Stimulated activated CD4-positive, alpha-beta T cell treated with anti-CD3 and anti-CD28 coated beads, Interleukin-15, amount 100 ng/mL, for 1 hour (primary cell): ENCODE data around the gene TNPO3.
"Not testable (repeated sequence)": the region's sequence is repeated elsewhere in the genome, so short reads cannot be mapped to it uniquely, and the experiment has no call there.

Source experiments
- DNase-seq, 2 donors: peaks; one replicate each; pipeline ENCODE4 v3.0.0-alpha.2; 2020; ENCODE audit warnings: low read depth in 1 of 2, low spot score in 1 of 2

Gene TNPO3

DNA sequence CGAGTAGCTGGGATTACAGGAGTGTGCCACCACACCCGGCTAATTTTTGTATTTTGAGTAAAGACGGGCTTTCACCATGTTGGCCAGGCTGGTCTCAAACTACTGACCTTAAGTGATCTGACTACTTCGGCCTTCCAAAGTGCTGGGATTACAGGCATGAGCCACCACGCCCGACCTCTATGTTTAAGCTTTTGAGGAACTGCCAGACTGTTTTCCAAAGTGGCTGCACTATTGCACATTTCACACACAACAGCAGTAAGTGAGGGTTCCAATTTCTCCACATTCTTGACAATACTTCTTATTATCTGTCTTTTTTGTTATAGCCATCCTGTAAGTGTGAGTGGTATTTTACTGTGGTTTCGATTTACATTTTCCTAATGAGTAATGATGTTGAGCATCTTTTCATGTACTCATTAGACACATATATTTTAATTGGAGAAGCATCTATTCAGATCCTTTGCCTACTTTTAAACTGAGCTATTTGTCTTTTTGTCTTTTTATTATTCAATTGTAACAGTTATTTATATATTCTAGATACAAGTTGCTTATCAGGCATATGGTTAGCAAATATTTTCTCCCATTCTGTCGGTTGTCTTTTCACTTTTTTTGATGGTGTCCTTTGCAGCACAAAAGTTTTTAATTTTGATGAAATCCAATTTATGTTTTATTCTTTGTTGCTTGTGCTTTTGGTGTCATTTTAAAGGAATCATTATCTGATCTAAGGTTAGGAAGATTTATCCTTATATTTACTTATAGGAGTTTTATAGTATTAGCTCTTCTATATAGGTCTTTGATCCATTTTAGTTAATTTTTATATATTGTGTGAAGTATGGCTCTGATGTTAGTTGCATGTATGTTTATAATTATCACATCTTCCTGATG is 130.0 kb downstream of the TNPO3 start:
- DNase-seq = no peak

DNA sequence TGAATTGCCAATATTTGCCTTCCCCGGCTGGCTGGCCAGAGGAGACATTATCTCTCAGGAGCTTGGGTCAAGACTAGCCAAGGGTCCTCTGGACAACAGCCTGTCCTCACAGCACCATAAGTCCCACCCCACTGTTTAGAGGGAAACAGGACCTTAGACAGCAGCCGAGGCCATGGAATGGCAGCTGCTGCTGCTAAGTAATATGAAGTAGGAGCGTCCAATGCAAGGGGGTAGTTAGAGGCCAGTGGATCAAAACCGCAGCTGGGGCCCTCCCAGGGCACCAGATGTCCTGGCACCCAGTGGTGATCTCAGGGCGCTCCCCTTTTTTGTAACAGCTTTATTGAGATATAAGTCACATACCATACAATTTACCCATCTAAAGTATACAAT is 131.5 kb downstream of the TNPO3 start:
- DNase-seq = no peak

DNA sequence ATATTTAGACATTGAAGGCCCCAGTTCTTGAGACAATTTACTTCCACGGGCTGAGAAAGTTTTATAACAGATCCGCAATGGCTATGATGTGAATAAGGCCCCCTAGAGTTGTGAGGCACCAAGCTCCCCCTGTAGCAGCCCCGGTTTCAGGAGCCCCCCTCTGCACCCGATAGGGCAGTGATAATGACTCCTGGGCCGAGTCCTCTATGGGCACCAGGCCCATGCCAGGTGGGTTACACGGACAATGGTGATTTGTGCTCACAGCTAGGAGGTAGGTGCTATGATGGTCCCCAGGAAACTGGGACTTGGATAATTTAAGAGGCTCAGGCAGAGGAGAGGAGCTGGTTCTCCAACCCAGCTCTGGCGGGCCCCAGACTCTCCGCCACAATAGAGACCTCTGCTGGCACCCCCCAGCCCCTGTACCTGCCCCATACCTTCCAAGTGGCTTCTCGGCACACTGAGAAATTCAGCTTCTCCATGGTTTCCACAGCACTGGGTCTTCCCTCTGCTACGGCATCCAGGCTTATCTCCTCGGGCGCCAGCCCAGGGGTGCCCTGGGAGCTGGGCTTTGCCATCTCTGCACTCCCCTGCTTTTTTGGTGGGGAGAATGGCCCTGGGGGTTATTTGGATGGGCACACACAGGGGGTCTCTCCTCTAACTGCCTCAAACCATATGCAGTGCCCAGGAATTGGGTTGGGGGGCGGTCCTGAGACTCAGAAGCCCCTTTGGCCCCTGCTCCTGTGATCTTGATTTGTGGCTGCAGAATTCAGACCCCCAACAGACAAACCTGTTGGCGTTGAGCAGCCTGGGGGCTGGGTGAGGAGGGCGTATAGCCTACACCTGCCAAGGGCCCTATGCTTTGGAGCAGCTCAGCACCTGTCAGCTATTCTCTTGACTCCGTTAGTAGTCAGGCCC is 132.2 kb downstream of the TNPO3 start:
- no peak for DNase-seq

DNA sequence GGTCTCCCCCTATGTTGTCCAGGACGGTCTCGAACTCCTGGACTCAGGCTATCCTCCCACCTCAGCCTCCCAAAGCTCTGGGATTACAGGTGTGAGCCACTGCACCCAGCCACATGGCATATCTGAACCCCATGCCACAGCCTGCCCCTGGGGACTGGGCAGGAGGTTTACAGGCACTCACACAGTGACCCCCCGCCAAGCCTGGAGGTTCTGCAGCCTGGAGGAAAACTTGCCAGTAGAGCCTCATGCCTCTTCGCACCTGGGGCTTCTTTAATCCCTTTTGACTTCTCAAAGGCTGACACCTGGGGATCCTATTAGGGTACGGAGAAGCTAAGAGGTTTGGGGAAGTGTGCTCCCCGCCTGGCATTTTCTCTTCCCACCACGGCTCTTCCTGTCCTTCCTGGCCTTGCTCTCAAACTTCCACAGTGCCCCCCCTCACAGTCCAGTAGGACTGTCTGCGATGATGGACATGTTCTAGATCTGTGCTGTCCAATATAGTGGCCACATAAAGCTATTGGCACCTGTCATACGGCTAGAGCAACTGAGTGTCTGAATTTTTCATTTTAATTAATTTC is 133.0 kb downstream of the TNPO3 start:
- no peak for DNase-seq

DNA sequence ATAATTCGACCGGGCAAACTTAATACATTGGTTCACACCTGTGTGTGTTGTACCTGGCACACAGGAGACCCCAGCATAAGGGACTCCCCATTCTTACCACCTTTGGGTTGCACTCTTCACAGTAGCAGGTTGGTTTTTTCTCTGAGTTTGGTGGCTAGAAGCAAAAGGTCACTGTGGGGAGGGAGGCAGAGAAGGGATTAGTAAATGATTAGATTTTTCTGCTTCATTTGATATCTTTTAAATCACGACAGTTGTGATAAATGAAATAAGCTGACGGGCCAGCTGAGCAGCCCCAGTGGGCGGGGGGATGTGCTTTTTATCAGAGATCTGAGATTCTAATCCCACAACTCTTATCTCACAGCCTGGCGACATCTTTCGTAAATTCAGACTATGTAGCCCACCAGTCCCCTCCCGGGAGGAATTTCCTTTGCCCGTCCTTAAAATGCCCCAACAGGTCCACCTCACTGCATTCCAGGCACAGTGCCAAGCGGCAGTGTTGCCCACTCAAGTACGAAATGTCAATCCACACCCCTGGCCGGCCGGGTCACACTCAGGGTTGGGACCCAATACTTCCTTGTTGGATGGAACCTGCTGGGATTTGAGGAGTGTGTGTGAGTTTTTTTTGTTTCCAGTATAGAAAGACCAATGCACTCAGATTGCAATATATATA is 133.9 kb downstream of the TNPO3 start:
- DNase-seq = no peak

DNA sequence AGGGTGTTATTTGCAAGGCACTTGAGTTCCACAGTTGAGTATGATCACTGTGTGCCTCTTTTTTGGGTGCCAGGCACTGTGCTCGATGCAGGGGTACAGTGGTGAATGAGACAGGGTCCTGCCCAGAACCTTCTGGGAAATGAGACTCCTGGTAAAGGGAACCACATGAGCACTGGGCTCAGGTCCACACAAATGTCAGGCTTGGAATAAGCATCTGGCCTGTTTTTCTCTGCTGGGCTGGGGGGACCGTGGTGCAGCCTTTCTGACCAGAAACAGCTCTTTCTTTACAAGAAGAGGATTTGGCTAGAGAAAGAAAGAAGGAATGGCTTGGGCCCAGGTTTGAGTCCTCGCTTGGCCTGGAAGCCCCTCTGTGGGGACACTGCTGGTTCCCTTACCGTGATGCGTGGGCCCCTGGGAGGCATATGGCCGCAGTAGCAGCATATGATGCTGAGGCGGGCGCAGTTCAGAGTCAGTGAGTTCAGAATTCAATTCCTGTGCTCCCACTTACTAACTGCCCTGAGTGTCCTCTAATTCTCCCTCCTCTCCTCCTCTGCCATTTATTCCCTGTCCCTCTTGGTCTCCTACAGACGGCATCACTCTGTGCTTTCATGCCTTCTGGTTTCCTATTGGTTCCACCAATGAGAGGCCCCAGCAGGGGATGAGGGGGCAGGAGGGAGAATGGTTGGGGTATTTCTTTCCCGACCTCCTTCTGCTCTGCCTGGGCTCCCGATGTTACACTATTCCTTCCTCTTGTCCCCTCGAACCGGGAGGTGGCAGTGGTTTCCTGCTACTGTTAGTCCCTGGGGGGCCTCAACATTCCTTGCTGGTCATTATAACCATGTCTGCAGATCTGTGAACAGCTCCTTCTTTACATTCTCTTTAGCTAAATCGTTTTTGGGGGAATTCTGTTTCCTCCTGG is 134.8 kb downstream of the TNPO3 start:
- DNase-seq = no peak

DNA sequence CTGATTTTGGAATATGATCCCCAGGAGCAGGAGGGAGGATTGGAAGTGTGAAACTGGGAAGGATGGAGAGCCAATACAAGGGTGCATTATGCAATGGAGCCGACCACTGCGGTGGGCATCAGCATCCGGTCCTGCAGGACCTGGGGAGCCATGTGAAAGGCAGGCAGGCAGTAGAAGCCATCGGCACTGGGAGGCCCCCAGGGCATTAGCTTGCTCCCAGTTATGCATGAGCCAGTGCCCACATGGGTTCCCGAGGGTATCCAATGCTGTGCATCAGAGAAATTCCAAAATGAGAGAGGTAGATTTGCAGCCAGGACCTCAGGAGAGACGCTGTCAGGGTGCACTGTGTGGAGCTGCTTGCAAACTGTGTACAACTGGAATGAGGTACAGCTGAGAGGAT is 135.7 kb downstream of the TNPO3 start:
- no peak for DNase-seq

DNA sequence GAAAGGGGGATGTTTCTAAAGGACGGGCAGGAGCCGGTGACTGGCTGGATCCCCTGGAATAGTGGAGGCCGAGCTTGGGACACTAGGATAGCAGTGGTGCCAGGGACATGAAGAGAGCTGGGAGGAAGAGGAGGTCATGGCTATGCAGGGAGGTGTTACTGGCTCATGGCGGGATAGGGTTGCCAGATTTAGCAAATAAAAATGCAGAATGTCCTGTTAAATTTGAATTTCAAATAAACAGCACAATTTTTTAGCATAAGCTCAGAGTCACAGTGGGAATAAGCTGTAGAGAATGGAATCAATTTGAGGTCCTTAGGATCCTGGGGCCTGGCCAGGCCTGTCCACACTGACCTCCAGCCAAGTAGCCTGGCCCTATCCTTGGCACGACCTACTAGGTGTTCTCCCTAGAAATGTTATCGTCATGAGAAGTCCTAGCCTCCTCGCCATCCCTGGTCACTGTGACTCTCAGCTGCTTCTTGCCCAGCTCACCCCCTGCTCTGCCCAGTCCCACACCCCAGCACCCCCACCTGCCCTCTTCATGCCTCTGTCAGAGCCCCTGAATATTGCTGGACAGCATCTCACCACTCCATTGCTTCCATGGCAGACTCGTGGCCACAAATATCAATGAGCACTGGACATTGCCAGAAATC is 136.8 kb downstream of the TNPO3 start:
- DNase-seq = no peak

DNA sequence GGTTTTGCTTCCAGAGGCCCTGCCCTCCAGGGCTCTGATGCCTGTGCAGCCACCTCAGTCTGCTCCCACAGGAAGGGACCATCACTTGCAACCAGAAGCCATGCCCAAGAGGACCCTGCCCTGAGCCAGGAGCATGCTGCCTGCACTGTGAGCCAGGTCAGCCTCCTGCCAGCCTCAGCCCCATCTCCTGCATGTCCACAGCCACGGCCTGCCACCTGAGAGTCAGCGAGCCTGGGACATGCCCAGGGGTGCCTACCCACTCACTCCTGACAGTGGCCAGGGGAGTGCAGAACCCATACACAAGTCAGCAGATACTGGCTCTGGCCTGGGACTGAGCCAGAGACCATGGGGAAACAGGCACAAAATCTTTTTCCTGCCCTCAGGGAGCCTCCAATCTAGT is 137.8 kb downstream of the TNPO3 start:
- no peak for DNase-seq

DNA sequence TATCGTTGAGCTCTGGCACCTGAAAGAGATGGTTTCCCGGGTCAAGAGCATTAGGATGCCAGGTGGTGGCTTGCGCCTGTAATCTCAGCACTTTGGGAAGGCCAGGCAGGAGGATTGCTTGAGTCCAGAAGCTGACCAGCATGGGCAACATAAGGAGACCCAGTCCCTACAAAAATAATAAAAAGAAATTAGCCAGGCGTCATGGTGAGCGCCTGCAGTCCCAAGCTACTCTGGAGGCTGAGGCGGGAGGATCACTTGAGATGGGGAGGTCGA is 138.3 kb downstream of the TNPO3 start:
- no peak for DNase-seq

DNA sequence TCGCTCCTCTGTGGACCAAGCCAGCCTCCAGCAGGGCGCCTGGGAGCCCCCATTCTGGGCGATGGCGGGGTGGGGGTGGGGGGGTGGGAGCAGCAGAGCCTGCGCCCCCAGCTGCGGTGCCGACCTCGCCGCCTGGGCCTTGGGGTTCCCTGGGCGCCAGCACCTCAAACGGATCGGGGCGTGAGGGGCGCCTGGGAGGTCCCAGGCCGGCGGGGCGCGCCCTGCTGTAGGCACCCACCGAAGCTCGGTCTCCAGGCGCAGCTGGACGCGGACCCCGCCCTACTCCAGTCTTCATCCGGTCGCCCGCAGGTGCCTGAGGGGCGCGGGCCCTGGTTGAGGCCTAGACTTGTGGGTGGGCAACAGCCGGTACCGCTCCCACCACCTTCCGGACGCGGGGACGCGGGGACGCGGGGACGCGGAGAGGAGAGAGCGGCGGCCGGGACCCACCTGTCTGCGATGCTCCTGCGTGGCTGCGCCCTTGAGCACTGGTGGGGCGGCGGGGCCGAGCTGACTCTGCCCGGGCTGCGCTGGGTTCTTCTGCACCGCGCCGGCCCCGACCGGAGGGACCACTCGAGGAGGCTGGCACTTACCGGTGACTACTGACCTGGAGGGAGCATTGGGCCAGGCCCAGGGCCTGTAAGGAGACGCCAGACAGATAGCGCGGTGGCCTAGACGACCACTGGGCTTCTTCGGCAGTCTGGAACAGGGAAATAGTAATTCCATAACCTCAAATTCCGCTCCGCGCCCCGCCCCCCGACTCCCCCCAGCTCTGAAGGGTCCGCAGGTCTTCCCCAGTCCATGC is 138.9 kb downstream of the TNPO3 start:
- no peak for DNase-seq

DNA sequence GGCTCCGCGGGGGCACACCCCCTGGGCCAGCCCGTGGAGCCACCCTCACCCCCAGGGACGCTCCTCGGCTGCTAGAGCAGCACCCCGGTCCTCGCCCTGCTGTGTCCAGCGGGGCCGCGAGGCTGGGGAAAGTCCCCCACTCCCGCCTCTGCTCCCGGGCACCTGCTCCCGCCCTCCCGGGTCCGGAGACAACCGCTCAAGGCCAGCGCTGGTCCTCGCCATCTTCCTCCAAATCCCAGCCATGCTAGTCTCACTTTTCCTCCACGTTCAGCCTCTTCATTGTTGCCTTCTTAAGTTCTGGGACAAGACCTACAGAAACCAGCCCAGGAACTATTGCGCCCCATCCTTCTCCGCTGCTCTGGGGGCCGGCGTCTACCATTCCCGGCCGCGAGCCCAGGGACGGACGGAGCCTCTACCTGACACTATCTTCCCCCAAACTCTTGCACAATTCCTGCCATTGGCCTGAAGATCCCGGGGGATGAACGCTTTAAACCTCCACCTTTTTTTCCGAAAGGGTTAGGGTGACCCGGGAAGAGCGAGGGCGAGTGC is 139.6 kb downstream of the TNPO3 start:
- no peak for DNase-seq

DNA sequence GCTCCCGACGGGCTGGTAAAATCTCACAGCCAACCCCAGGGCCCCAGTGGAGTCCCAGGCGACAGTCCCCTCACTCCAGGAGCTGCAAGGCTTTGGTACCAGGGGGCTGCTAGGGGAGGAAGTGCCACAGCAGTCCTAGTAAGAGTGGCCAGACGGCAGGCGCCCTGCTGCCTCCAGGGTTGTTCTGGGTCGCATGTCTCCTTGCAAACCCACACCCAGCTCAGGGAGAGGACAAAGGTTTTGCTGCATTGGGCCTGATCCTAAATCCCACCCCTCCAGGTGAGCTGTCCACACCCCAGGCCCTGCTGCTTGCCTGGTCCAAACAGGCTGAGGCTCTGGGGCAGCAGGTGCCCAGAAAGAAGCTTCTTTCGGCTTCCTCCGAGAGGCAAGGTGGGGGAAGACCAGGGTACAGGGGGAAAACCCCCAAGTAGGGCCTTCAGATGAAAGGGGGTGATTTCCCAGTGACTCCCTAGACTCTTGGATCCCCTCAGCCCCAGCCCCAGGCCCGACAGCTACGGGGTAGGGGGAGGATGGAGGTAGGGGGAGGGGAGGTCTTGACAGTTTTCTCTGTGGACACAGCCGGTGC is 140.3 kb downstream of the TNPO3 start:
- DNase-seq = no peak

DNA sequence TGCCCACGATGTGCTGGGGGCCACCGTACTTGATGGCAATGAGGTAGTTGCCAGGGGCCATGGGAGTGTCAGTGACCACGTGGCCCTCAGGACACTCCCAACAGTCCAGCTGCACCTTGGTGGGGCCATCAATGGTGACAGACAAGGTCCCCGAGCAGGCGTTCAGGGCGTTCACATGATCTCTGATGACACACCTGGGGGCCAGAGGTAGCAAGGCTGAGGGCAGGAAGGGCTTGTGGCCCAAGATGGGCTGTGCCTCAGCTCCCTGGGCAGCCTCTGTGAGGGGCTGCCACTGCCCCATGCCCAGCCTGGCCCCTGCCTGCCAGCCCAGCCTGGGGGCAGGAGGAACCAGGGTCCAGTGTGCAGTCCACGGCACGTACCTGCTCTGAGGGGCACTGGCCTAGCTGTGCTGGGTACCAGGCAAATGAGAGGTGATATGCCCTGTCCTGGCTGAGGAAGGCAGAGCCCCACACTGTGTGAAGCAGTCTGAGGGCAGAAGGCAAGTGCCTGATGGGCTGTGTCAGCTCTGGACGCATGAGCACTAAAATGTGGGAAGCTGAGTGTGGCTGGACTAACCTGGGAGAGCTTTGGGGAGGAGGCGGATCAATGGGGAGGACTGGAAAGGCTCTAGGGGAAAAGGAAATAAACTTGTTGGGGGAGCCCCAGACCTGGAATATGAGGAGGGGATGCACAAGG is 140.9 kb downstream of the TNPO3 start:
- DNase-seq = no peak

DNA sequence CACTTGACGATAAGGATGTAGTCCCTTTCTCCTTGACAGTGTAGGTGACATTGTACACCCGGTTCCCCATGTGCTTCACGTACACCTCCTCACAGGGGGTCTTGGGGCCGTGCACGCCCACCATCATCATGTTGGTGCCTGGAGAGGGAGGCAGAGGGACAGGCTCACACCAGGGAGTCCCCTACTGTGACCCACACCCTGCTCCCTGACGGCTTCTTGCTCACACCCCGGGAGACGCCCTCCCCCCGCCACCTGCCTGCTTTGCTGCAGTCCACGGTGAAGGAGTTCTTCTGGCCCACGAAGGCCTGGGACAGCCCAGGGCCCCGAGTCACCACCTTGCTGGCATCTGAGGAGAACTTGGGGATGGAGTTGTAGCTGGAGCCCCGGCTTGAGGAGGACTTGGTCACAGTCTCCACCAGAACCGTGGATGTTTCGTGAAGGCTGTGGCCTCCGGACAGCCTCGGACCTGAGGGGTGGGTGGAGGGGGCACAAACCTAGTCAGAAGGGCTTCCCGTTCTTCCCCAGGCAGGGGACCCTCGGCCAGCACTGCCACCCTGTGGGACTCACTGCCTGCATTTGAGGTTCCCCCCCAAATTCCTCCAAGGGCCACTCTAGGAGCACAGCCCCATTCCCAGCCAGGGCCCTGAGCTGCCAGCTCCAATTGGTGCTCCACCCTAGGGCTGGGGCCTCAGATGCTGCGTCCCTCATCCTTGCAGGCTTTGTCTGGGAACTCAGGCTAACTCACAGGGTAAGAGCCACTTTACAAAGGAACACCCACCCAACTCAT is 142.0 kb downstream of the TNPO3 start:
- DNase-seq = not testable (repeated sequence)

DNA sequence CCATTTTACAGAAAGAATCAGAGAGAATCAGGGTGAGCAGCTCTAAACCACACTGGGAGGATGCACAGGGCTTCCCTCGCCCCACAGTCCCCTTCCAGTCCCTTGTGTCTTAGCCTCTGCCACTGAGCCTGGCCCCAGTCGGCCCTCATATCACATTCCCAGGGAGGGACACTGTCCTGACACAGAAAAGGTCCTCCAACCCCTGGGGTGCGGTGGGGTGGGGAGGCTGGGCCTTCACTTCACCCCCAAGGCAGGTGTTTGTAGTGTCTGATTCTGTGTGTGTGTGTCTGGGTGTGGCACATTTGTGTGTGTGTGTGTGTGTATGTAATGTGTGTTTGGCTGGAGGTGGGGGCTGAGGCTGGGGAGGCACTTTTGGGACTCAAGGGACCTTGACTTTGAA is 142.6 kb downstream of the TNPO3 start:
- no peak for DNase-seq

DNA sequence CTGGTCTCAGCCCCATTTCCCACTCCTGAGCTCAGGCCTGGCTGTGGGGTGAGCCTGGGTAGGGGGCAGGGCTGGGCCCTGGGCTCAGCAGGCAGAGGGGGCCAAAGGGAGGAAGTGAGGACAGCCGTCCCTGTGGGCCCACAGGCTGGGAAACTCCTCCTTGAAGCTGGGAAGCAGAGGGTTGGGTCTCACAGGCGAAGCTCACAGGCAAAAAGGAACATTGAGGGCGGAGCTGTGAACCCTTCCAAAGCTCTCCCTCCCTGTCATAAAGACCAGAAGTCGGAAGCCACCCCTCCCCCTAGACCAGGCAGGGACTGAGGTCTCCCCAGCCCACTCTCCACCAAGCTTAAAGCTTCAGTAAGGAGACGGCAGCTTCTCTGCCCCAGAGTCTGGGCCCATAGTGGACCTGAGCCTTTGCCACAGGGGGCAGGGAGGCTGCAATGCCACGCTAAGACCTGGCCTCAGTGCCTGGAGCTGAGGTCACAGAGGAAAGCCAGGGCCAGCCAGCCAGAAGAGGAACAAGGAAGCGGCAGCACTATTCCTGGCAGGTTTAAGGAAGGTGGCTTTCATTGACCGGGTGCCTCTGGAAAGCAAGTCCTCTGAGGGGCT is 143.4 kb downstream of the TNPO3 start:
- DNase-seq = no peak
